Calu3 (cell line): ENCODE data around the gene EVA1C. TPM values are rescaled to one million over a fixed set of nuclear protein-coding genes. Genes with fewer than 3 reads are reported as not detected.

Experiments used
- BruUV-seq: library from RNA; stranded (reverse); fragments of 400-500 nt; replicated peaks from 2 replicates; lab custom pipeline; 2021; lab: Mats Ljungman, UMichigan
- CTCF ChIA-PET: fragments of 300-600 bp; sonication (Branson Sonifier 250); formaldehyde crosslinking; loops from one replicate; lab custom pipeline; 2022; ENCODE audit warnings: antibody characterized with exemption; lab: Charles Lee
- DNase-seq: peaks from one replicate; pipeline ENCODE4 v3.0.0; 2022
- H3K27ac Mint-ChIP-seq: one replicate; pipeline ENCODE4 v1.8.0; 2022; ENCODE audit warnings: mixed read lengths; ENCODE audit not compliant: unreplicated experiment
- H3K27me3 Mint-ChIP-seq: one replicate; pipeline ENCODE4 v1.8.0; 2022; ENCODE audit warnings: mixed read lengths; ENCODE audit not compliant: unreplicated experiment
- H3K36me3 Mint-ChIP-seq: one replicate; pipeline ENCODE4 v1.8.0; 2022; ENCODE audit warnings: mild to moderate bottlenecking, moderate library complexity, mixed read lengths; ENCODE audit not compliant: insufficient read depth, unreplicated experiment
- H3K4me1 Mint-ChIP-seq: one replicate; pipeline ENCODE4 v1.8.0; 2022; ENCODE audit warnings: mild to moderate bottlenecking, low read depth, mixed read lengths; ENCODE audit not compliant: unreplicated experiment
- H3K4me3 Mint-ChIP-seq: one replicate; pipeline ENCODE4 v1.8.0; 2022; ENCODE audit warnings: mild to moderate bottlenecking, low read depth, moderate library complexity, mixed read lengths; ENCODE audit not compliant: unreplicated experiment
- H3K9me3 Mint-ChIP-seq: one replicate; pipeline ENCODE4 v1.8.0; 2022; ENCODE audit warnings: low read depth, mixed read lengths; ENCODE audit not compliant: unreplicated experiment
- intact Hi-C: fragments of 100-400 bp; cut with micrococcal nuclease; formaldehyde crosslinking; loops from one replicate; pipeline ENCODE4 v1.10.0; 2022; ENCODE audit not compliant: unreplicated experiment
- total RNA-seq: library from RNA; stranded (reverse); gene quantifications from 2 replicates; pipeline ENCODE4 v1.2.3, GENCODE V29; 2022
- TF ChIP-seq, protein P1 (sequence below): fragments of 200-600 bp; IDR thresholded peaks from one replicate; pipeline ENCODE4 v1.8.0; 2022; ENCODE audit warnings: antibody characterized with exemption; ENCODE audit not compliant: unreplicated experiment

The EVA1C gene
- total RNA-seq, 1 experiment from 2014 or later, result 1.4 TPM

DNA sequence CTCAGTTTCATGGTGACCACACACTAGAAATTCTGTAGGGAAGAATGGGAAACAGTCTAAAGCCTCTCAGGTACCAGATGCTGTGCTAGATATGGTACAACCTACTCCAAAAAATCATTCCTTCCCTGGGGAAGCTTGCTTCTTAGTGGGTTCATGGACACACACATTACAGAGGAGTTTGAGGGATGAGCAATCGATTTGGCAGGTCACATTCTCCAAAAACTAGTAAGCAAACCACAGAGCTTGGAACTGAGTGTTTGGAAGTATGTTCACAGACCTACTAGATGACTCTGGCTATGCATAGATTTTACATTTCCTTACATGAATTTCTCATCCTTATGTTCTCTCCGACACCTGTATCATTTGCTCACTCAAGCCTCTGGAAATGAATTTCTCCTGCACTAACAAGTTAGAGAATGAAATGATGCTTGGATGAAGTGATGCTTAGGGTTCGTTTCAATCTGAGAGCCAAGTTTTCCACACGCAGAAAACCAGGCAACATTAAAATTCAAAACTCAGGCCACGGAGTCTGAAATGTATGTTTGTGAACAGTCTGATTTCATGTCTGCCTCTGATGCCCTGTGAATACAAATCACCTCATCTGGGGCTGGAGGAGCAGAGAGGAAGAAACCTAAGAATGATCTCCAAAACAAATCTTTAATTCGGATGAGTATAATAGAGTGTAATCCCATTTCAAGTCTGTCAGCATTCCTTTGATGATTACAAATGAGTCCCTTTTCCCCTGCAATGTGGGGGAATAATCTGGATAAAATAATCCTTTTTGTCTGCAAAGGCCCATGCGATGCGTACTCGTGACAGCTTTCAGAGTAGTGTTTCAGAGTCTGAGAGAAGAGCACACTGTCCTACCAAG lies 11.0 kb downstream of the EVA1C start:
- Mint-ChIP-seq H3K4me3 (no peak overlapping the region), H3K36me3 (no peaks in the 10 kb centered on the region), H3K4me1 (no peaks in the 10 kb centered on the region), H3K9me3 (peaks cover 3% of the 10 kb centered on the region), H3K27ac (no peak overlapping the region), H3K27me3 (peaks cover 13% of the 10 kb centered on the region)
- intact Hi-C loops, result no loop called here
- no TSS peak for BruUV-seq
- DNase-seq, result no peak
- TF ChIP-seq, protein P1, sequence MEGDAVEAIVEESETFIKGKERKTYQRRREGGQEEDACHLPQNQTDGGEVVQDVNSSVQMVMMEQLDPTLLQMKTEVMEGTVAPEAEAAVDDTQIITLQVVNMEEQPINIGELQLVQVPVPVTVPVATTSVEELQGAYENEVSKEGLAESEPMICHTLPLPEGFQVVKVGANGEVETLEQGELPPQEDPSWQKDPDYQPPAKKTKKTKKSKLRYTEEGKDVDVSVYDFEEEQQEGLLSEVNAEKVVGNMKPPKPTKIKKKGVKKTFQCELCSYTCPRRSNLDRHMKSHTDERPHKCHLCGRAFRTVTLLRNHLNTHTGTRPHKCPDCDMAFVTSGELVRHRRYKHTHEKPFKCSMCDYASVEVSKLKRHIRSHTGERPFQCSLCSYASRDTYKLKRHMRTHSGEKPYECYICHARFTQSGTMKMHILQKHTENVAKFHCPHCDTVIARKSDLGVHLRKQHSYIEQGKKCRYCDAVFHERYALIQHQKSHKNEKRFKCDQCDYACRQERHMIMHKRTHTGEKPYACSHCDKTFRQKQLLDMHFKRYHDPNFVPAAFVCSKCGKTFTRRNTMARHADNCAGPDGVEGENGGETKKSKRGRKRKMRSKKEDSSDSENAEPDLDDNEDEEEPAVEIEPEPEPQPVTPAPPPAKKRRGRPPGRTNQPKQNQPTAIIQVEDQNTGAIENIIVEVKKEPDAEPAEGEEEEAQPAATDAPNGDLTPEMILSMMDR, result no peak
- CTCF ChIA-PET, result no interaction called here

GRCh38 chr21:32424191-32424535 lies 11.7 kb downstream of the EVA1C start:
- no TSS peak for BruUV-seq
- Mint-ChIP-seq H3K27me3 (peaks cover 13% of the 10 kb centered on the region), H3K27ac (no peak overlapping the region), H3K4me1 (no peaks in the 10 kb centered on the region), H3K36me3 (no peaks in the 10 kb centered on the region), H3K9me3 (peaks cover 3% of the 10 kb centered on the region), H3K4me3 (no peak overlapping the region)
- DNase-seq, result no peak
- TF ChIP-seq, protein P1, result no peak
- CTCF ChIA-PET, result no interaction called here
- intact Hi-C loops, result no loop called here

DNA sequence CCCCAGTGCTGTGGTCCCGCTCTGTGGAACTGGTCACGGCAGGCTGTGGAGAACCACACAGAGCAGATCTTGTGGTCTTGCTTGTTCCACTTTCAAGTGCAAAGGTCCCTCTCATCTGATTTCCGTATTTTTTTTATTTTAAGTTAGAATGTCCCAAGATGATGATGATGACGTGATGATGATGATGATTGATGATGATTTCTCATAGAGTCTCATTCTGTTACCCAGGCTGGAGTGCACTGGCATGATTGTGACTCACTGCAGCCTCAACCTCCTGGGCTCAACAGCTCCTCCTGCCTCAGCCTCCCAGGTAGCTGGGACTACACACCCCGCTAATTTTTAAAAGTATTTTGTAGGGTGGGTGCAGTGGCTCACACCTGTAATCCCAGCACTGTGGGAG lies 12.2 kb downstream of the EVA1C start:
- BruUV-seq, result no TSS peak
- Mint-ChIP-seq H3K4me3 (no peak overlapping the region), H3K9me3 (peaks cover 3% of the 10 kb centered on the region), H3K27ac (no peak overlapping the region), H3K27me3 (peaks cover 13% of the 10 kb centered on the region), H3K36me3 (no peaks in the 10 kb centered on the region), H3K4me1 (no peaks in the 10 kb centered on the region)
- TF ChIP-seq, protein P1, result no peak
- CTCF ChIA-PET, result no interaction called here
- no peak for DNase-seq
- intact Hi-C loops, result no loop called here

DNA sequence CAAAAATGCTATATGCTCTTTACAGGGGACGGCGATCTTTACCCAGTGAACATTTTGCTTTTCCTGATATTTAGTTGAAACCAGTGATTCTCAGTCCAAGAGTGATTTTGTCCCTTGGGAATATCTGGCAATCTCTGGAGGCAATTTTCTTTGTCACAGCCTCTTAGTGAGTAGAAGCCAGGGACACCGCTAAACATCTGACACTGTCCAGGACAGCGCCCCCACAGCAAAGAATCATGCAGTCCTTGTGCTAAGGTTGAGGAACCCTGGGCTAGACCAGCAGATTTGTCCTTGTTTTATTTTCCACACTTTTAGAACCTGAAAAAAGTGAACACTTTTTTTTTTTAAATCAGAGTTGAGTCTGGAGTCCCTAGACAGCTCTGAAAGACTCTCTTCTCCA lies 13.1 kb downstream of the EVA1C start:
- CTCF ChIA-PET, result interaction anchor here (0.6 kb wide), 1 partner anchor 191 kb away, joined by 4 read pairs; no protein-coding TSS in a partner anchor
- DNase-seq, result no peak
- Mint-ChIP-seq H3K4me3 (no peak overlapping the region), H3K9me3 (peaks cover 3% of the 10 kb centered on the region), H3K27me3 (peaks cover 13% of the 10 kb centered on the region), H3K4me1 (no peaks in the 10 kb centered on the region), H3K27ac (no peak overlapping the region), H3K36me3 (no peaks in the 10 kb centered on the region)
- TF ChIP-seq, protein P1, result no peak
- no TSS peak for BruUV-seq
- intact Hi-C loops, result no loop called here
